ENCODE results near the gene BEAN1.
A peak's percentile ranks its signal among the peaks of the same experiment; 100 is the strongest.

Gene BEAN1

GRCh38 chr16:66421891-66422290 lies 5.2 kb upstream of the BEAN1 start:
- no peak for TF ChIP-seq CTCF (conservative IDR thresholded peaks at IDR 0.05; ENCODE audit: low read length)
- H3K4me3 ChIP-seq (ENCODE audit: low read length), result no peak overlapping the region
- no peak for DNase-seq (ENCODE audit: low read depth)

GRCh38 chr16:66422366-66422765 lies 4.7 kb upstream of the BEAN1 start:
- no peak overlapping the region for H3K4me3 ChIP-seq (ENCODE audit: low read length)
- DNase-seq (ENCODE audit: low read depth), result no peak
- no peak for TF ChIP-seq CTCF (conservative IDR thresholded peaks at IDR 0.05; ENCODE audit: low read length)

- no peak overlapping the region for H3K4me3 ChIP-seq (ENCODE audit: low read length)
- no peak for TF ChIP-seq CTCF (conservative IDR thresholded peaks at IDR 0.05; ENCODE audit: low read length)
- DNase-seq (ENCODE audit: low read depth), result no peak
These were observed 3.9 kb upstream of the BEAN1 start for GRCh38 chr16:66423177-66423576.

GRCh38 chr16:66425651-66426050 lies 1.4 kb upstream of the BEAN1 start:
- no peak overlapping the region for H3K4me3 ChIP-seq (ENCODE audit: low read length)
- no peak for DNase-seq (ENCODE audit: low read depth)
- TF ChIP-seq CTCF (conservative IDR thresholded peaks at IDR 0.05; ENCODE audit: low read length), result no peak

GRCh38 chr16:66426112-66427035 lies 721 bp upstream of the BEAN1 start:
- peak overlapping the region; percentile 39 for H3K4me3 ChIP-seq (ENCODE audit: low read length)
- TF ChIP-seq CTCF (conservative IDR thresholded peaks at IDR 0.05; ENCODE audit: low read length), result no peak
- DNase-seq (ENCODE audit: low read depth), result no peak

- H3K4me3 ChIP-seq (ENCODE audit: low read length), result peak overlapping the region; percentile 24; the same call in 1 of the 2 replicates
- DNase-seq (ENCODE audit: low read depth), result no peak
- no peak for TF ChIP-seq CTCF (conservative IDR thresholded peaks at IDR 0.05; ENCODE audit: low read length)
These were observed 981 bp downstream of the BEAN1 start for GRCh38 chr16:66427871-66428681.
